ENCODE data around the gene HMGCS1.

GRCh38 chr5:43353668-43354067 is 40.5 kb upstream of the HMGCS1 start:
- TF ChIP-seq SOX6 (IDR thresholded peaks at IDR 0.05) = no peak
- TF ChIP-seq EZH2 (IDR thresholded peaks at IDR 0.05; ENCODE audit: borderline replicate concordance, low read depth, low read length) = no peak
- TF ChIP-seq, protein P1, sequence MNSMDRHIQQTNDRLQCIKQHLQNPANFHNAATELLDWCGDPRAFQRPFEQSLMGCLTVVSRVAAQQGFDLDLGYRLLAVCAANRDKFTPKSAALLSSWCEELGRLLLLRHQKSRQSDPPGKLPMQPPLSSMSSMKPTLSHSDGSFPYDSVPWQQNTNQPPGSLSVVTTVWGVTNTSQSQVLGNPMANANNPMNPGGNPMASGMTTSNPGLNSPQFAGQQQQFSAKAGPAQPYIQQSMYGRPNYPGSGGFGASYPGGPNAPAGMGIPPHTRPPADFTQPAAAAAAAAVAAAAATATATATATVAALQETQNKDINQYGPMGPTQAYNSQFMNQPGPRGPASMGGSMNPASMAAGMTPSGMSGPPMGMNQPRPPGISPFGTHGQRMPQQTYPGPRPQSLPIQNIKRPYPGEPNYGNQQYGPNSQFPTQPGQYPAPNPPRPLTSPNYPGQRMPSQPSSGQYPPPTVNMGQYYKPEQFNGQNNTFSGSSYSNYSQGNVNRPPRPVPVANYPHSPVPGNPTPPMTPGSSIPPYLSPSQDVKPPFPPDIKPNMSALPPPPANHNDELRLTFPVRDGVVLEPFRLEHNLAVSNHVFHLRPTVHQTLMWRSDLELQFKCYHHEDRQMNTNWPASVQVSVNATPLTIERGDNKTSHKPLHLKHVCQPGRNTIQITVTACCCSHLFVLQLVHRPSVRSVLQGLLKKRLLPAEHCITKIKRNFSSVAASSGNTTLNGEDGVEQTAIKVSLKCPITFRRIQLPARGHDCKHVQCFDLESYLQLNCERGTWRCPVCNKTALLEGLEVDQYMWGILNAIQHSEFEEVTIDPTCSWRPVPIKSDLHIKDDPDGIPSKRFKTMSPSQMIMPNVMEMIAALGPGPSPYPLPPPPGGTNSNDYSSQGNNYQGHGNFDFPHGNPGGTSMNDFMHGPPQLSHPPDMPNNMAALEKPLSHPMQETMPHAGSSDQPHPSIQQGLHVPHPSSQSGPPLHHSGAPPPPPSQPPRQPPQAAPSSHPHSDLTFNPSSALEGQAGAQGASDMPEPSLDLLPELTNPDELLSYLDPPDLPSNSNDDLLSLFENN (IDR thresholded peaks at IDR 0.05; ENCODE audit: low read depth in 2 of 2, low read length in 2 of 2) = no peak
